Left lung (tissue), 10 donors: Measurements from ENCODE around the gene CAPS. TPM values are rescaled to one million over a fixed set of nuclear protein-coding genes. Genes with fewer than 3 reads are reported as not detected.

Experiments used
- ATAC-seq: fragments of 200-7000 bp; cut with Tn5 transposase; one replicate; pipeline ENCODE4 v1.9.1; 2020; ENCODE audit warnings: moderate library complexity
- DNase-seq, 4 donors: peaks; one replicate each; pipeline ENCODE4 v3.0.0-alpha.2; 2013 to 2020
- H3K27ac ChIP-seq, 2 donors: fragments of 200-600 bp; sonication (generic) in 1 of 2; one replicate each; pipeline versions ENCODE4 v1.5.0 to v1.8.0; 2020 to 2021
- H3K27me3 ChIP-seq, 2 donors: fragments of 200-600 bp; sonication (generic) in 1 of 2; one replicate each; pipeline versions ENCODE4 v1.5.0 to v1.8.0; 2020 to 2021
- H3K36me3 ChIP-seq, 2 donors: fragments of 200-600 bp; sonication (generic) in 1 of 2; one replicate each; pipeline versions ENCODE4 v1.5.0 to v1.8.0; 2020 to 2021
- H3K4me1 ChIP-seq, 2 donors: fragments of 200-600 bp; one replicate each; pipeline ENCODE4 v1.8.0; 2021
- H3K4me3 ChIP-seq, 2 donors: fragments of 200-600 bp; sonication (generic) in 1 of 2; one replicate each; pipeline versions ENCODE4 v1.5.0 to v1.8.0; 2020 to 2021; ENCODE audit warnings: mild to moderate bottlenecking in 1 of 2
- H3K9me3 ChIP-seq, 2 donors: fragments of 200-600 bp; sonication (generic) in 1 of 2; one replicate each; pipeline versions ENCODE4 v1.5.0 to v1.8.0; 2020 to 2021
- intact Hi-C, 2 donors: fragments of 100-400 bp; cut with DNase I; formaldehyde crosslinking; loops; one replicate each; pipeline versions ENCODE4 v1.11.2 to v1.14.2; 2022
- polyA plus RNA-seq, 6 donors: library from polyadenylated mRNA; unstranded; fragments of 120-200 nt; gene quantifications; one replicate each; pipeline ENCODE4 v1.2.1, GENCODE V29; 2013; ENCODE audit not compliant: insufficient read length in 6 of 6
- total RNA-seq, 2 donors: library from RNA; stranded (reverse); fragmentation: NEBNext Ultra II Directional; extraction: Animal tissue kit (Norgen Biotek cat#: 25700); gene quantifications; one replicate each; pipeline ENCODE4 v1.2.1, GENCODE V29; 2021
- TF ChIP-seq, protein P1 (sequence below), 2 donors: fragments of 200-600 bp; sonication (generic) in 1 of 2; IDR thresholded peaks; one replicate each; pipeline versions ENCODE4 v1.5.0 to v1.8.0; 2021; ENCODE audit warnings: antibody characterized with exemption in 2 of 2
- donor health status: DM: no; HTN: yes; CAD: no.
- donor health status: DM: no; HTN: no; CAD: no.

CAPS gene
- total and polyA plus RNA-seq, 8 donors: 8.8 to 44.9 (median 28.3) TPM

GRCh38 chr19:5892772-5893275, 21.2 kb upstream of the CAPS start:
- H3K27ac ChIP-seq: no peak overlapping the region
- H3K4me3 ChIP-seq: no peak overlapping the region
- intact Hi-C loops: loop anchor here in 1 of 2 donors (5.0 kb wide), 1 partner anchor 86 kb away; the partner anchor contains the start of gene NRTN
- DNase-seq: no peak
- no peak for ATAC-seq
- H3K27me3 ChIP-seq: peaks cover 0 to 48% of the 10 kb centered on the region in 2 donors
- no peaks in the 10 kb centered on the region for H3K9me3 ChIP-seq
- H3K36me3 ChIP-seq: peaks cover 0 to 37% of the 10 kb centered on the region in 2 donors
- TF ChIP-seq, protein P1, sequence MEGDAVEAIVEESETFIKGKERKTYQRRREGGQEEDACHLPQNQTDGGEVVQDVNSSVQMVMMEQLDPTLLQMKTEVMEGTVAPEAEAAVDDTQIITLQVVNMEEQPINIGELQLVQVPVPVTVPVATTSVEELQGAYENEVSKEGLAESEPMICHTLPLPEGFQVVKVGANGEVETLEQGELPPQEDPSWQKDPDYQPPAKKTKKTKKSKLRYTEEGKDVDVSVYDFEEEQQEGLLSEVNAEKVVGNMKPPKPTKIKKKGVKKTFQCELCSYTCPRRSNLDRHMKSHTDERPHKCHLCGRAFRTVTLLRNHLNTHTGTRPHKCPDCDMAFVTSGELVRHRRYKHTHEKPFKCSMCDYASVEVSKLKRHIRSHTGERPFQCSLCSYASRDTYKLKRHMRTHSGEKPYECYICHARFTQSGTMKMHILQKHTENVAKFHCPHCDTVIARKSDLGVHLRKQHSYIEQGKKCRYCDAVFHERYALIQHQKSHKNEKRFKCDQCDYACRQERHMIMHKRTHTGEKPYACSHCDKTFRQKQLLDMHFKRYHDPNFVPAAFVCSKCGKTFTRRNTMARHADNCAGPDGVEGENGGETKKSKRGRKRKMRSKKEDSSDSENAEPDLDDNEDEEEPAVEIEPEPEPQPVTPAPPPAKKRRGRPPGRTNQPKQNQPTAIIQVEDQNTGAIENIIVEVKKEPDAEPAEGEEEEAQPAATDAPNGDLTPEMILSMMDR (IDR thresholded peaks at IDR 0.05): no peak
- peaks cover 0 to 5% of the 10 kb centered on the region in 2 donors for H3K4me1 ChIP-seq

GRCh38 chr19:5893296-5893903, 20.7 kb upstream of the CAPS start:
- no peak overlapping the region for H3K4me3 ChIP-seq
- no peak for ATAC-seq

DNA sequence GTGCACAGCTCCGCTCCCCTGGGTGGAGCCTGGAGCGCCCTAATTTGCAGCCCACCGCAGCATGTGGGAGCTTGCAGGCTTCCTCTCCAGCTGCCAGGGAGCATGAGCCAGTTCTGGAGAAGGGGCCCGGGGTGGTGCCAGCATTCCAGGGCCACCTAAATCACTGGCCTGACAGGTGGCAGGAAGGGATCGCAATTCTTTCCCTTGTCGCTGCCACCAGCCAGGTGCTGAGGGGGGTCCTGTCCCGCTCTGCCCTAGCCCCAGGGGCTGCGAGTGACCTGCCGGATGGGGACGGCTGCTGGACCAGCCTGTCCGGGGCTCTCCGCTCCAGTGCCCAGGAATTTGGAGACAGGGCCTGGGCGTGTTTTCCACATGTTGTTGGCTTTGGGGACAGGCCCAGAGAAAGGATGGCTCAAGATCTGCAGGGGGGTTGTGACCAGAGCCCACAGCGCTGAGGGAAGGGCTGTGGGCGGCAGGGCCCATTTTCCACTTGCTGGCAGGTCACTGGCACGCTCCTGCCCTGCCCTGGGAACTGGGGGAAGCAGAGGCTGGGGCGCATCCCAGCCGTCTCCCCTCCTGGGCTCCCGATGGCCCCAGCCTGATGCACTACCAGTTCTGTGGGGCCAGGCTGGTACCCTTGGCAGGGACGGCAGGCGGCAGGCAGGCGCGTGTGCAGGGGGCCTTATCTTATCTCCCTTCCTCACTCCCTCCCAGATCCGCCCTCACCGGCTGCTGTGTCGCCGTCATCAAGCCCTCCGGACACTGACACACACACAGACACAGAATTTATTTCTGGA, 19.9 kb upstream of the CAPS start:
- peaks cover 0 to 37% of the 10 kb centered on the region in 2 donors for H3K36me3 ChIP-seq
- intact Hi-C loops: loop anchor here in 1 of 2 donors (5.0 kb wide), 1 partner anchor 87 kb away; the partner anchor contains the start of gene NRTN
- ATAC-seq: no peak
- no peak for DNase-seq
- no peak overlapping the region for H3K27ac ChIP-seq
- H3K4me1 ChIP-seq: peaks cover 0 to 5% of the 10 kb centered on the region in 2 donors
- H3K27me3 ChIP-seq: peaks cover 0 to 37% of the 10 kb centered on the region in 2 donors
- no peak overlapping the region for H3K4me3 ChIP-seq
- no peaks in the 10 kb centered on the region for H3K9me3 ChIP-seq
- TF ChIP-seq, protein P1 (IDR thresholded peaks at IDR 0.05): no peak

More at GRCh38 chr19:5893296-5893903, 20.7 kb upstream of the CAPS start:
- DNase-seq: no peak
- Histone ChIP-seq H3K27ac (no peak overlapping the region), H3K4me1 (peaks cover 0 to 5% of the 10 kb centered on the region in 2 donors), H3K36me3 (peaks cover 0 to 37% of the 10 kb centered on the region in 2 donors), H3K9me3 (no peaks in the 10 kb centered on the region), H3K27me3 (peaks cover 0 to 44% of the 10 kb centered on the region in 2 donors)
- TF ChIP-seq, protein P1 (IDR thresholded peaks at IDR 0.05): no peak
- intact Hi-C loops: loop anchor here in 1 of 2 donors (5.0 kb wide), 1 partner anchor 86 kb away; the partner anchor contains the start of gene NRTN

GRCh38 chr19:5894704-5895349, 19.2 kb upstream of the CAPS start:
- DNase-seq: peak in 1 of 4 donors; percentile 72
- H3K4me1 ChIP-seq: peaks cover 0 to 5% of the 10 kb centered on the region in 2 donors
- intact Hi-C loops: loop anchor here in 1 of 2 donors (5.0 kb wide), 1 partner anchor 88 kb away; the partner anchor contains the start of gene NRTN
- ATAC-seq: no peak
- H3K27ac ChIP-seq: no peak overlapping the region
- H3K4me3 ChIP-seq: no peak overlapping the region
- peaks cover 0 to 30% of the 10 kb centered on the region in 2 donors for H3K27me3 ChIP-seq
- H3K9me3 ChIP-seq: no peaks in the 10 kb centered on the region
- TF ChIP-seq, protein P1 (IDR thresholded peaks at IDR 0.05): no peak
- peaks cover 0 to 37% of the 10 kb centered on the region in 2 donors for H3K36me3 ChIP-seq
